Adrenal gland (tissue), 5 donors: ENCODE data around the gene PIK3IP1.

Experiments used
- CTCF ChIP-seq, 6 experiments: fragments of 450-650 bp in 4 of 6; fragments of 200-600 bp in 2 of 6; sonication (generic) in 1 of 6; IDR thresholded peaks; 1 replicate in 5 of 6; 2 replicates in 1 of 6; pipeline versions ENCODE4 v1.5.1 to v1.8.0; 2016 to 2021; ENCODE audit warnings: antibody characterized with exemption in 6 of 6, mild to moderate bottlenecking in 2 of 6, moderate library complexity in 1 of 6
- POLR2A ChIP-seq, 2 donors: fragments of 450-650 bp; IDR thresholded peaks; one replicate each; pipeline ENCODE4 v1.6.1; 2017; ENCODE audit warnings: antibody characterized with exemption in 2 of 2, mild to moderate bottlenecking in 2 of 2, moderate library complexity in 1 of 2
- donor health status: DM: no; HTN: no; CAD: no.

- TF ChIP-seq CTCF (IDR thresholded peaks at IDR 0.05): no peak
- no peak for TF ChIP-seq POLR2A (IDR thresholded peaks at IDR 0.05)
These were observed 41.3 kb downstream of the PIK3IP1 start for GRCh38 chr22:31250740-31251600.
